Activated CD4-positive, CD25-positive, alpha-beta regulatory T cell treated with anti-CD3 and anti-CD28 coated beads, Interleukin-2, amount 50 U/mL, for 72 hours (primary cell): ENCODE measurements around the gene ASIC2.

Experiments used
- DNase-seq: peaks from one replicate; pipeline ENCODE4 v3.0.0; 2021

ASIC2 gene

GRCh38 chr17:33112763-33113162, 180.3 kb downstream of the ASIC2 start:
- DNase-seq = no peak

- no peak for DNase-seq
Measured at GRCh38 chr17:33109336-33110072, 183.6 kb downstream of the ASIC2 start.

GRCh38 chr17:33106525-33107165, 186.4 kb downstream of the ASIC2 start:
- DNase-seq = no peak

- DNase-seq = no peak
Measured at GRCh38 chr17:33105911-33106310, 187.2 kb downstream of the ASIC2 start.

GRCh38 chr17:33099906-33100305, 193.2 kb downstream of the ASIC2 start:
- no peak for DNase-seq

GRCh38 chr17:33099252-33099651, 193.8 kb downstream of the ASIC2 start:
- no peak for DNase-seq

- DNase-seq = no peak
Measured at GRCh38 chr17:33097411-33097810, 195.7 kb downstream of the ASIC2 start.

- no peak for DNase-seq
Measured at GRCh38 chr17:33096161-33096560, 196.9 kb downstream of the ASIC2 start.

GRCh38 chr17:33091271-33091670, 201.8 kb downstream of the ASIC2 start:
- no peak for DNase-seq

- no peak for DNase-seq
Measured at GRCh38 chr17:33090806-33091205, 202.3 kb downstream of the ASIC2 start.

- DNase-seq = no peak
Measured at GRCh38 chr17:33086878-33087277, 206.2 kb downstream of the ASIC2 start.

- DNase-seq = no peak
Measured at GRCh38 chr17:33086041-33086440, 207.1 kb downstream of the ASIC2 start.

- no peak for DNase-seq
Measured at GRCh38 chr17:33085256-33085655, 207.8 kb downstream of the ASIC2 start.

GRCh38 chr17:33084755-33085154, 208.3 kb downstream of the ASIC2 start:
- DNase-seq = no peak

- DNase-seq = no peak
Measured at GRCh38 chr17:33082529-33083173, 210.4 kb downstream of the ASIC2 start.

- DNase-seq = no peak
Measured at GRCh38 chr17:33080091-33080490, 213.0 kb downstream of the ASIC2 start.

- DNase-seq = no peak
Measured at GRCh38 chr17:33079201-33079600, 213.9 kb downstream of the ASIC2 start.

- no peak for DNase-seq
Measured at GRCh38 chr17:33076979-33077378, 216.1 kb downstream of the ASIC2 start.

GRCh38 chr17:33073416-33073815, 219.7 kb downstream of the ASIC2 start:
- no peak for DNase-seq

GRCh38 chr17:33072421-33073161, 220.5 kb downstream of the ASIC2 start:
- no peak for DNase-seq

- DNase-seq = no peak
Measured at GRCh38 chr17:33071656-33072055, 221.4 kb downstream of the ASIC2 start.

- DNase-seq = no peak
Measured at GRCh38 chr17:33057564-33057963, 235.5 kb downstream of the ASIC2 start.

- DNase-seq = no peak
Measured at GRCh38 chr17:33056399-33057146, 236.5 kb downstream of the ASIC2 start.
